ENCODE measurements around the gene LRPAP1.

The LRPAP1 gene

DNA sequence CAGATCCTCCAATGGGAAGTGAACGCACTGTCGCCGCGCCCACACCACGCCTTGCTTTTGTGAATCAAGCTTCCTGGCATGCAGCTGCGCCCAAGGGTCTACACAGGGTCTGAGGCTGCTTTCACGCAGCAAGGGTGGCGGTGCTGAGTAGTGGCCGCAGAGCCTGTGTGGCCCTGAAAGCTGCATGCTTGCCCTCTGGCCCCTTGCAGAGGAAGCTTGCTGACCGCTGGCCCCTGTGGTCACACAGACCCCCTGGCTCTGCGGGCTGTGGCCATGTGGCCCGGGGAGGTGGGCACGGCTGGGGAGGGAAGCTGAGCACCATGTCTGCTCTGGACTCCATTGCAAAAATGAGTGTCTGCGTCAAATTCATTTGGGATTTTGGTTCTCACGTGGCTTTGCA is 60.3 kb downstream of the LRPAP1 start (continued):
- no peak for TF ChIP-seq PPARA (CRISPR knock-in tag; IDR thresholded peaks at IDR 0.05; ENCODE audit: borderline replicate concordance)
- TF ChIP-seq ZFP3 (CRISPR knock-in tag; IDR thresholded peaks at IDR 0.05) = no peak
- no peak for TF ChIP-seq CSDC2 (CRISPR knock-in tag; IDR thresholded peaks at IDR 0.05)
- TF ChIP-seq OSR1 (CRISPR knock-in tag; IDR thresholded peaks at IDR 0.05) = no peak
- TF ChIP-seq TOX (CRISPR knock-in tag; IDR thresholded peaks at IDR 0.05; ENCODE audit: borderline replicate concordance) = no peak

DNA sequence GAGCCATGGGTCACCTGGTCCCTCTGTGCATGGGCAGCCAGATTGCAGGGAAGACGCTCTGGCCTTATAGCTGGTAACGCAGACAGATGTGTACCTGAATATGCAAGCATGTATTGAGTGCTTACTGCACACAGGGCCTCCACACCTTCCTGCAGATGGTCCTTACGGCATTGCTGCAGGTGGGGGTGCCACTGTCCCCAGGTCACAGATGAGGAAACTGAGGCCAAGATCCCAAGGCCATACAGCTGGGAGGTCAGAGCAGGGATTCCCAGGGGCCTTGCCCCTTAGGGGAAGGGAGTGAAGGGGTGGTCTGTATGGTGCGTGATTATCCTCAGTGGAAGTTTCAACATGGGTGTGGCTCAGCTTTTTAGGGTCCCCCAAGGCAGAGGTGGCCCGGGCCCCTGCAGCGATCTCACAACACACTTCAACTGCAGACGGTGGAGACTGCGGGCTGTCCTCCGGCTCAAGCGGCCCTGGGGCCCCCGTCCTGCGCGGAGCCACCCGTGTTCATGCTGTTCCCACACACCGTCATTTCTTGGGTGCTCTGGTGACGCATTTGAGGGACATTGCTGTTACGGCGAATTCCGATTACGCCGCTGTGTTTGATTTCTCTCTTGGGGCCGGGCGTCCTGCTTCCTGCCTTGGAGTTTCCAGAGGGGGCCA is 61.0 kb downstream of the LRPAP1 start:
- no peak for ATAC-seq
- TF ChIP-seq ESRRG (CRISPR knock-in tag; IDR thresholded peaks at IDR 0.05) (no peak), CSDC2 (CRISPR knock-in tag; IDR thresholded peaks at IDR 0.05) (no peak), ISL1 (CRISPR knock-in tag; IDR thresholded peaks at IDR 0.05) (no peak), TOX (CRISPR knock-in tag; IDR thresholded peaks at IDR 0.05; ENCODE audit: borderline replicate concordance) (no peak), ZFP3 (CRISPR knock-in tag; IDR thresholded peaks at IDR 0.05) (no peak), TCF4 (CRISPR knock-in tag; IDR thresholded peaks at IDR 0.05; ENCODE audit: borderline replicate concordance) (no peak), RARB (CRISPR knock-in tag; IDR thresholded peaks at IDR 0.05) (no peak), GLIS3 (CRISPR knock-in tag; IDR thresholded peaks at IDR 0.05) (no peak), BACH2 (CRISPR knock-in tag; IDR thresholded peaks at IDR 0.05; ENCODE audit: borderline replicate concordance) (no peak), ZNF70 (CRISPR knock-in tag; IDR thresholded peaks at IDR 0.05) (no peak), OSR1 (CRISPR knock-in tag; IDR thresholded peaks at IDR 0.05) (no peak), SNAI2 (CRISPR knock-in tag; IDR thresholded peaks at IDR 0.05) (no peak), ARNTL (CRISPR knock-in tag; IDR thresholded peaks at IDR 0.05; ENCODE audit: borderline replicate concordance, low read depth) (no peak), ZNF8 (CRISPR knock-in tag; IDR thresholded peaks at IDR 0.05) (no peak), ZFP30 (CRISPR knock-in tag; IDR thresholded peaks at IDR 0.05) (no peak), ZC3H10 (CRISPR knock-in tag; IDR thresholded peaks at IDR 0.05) (no peak), ZNF565 (CRISPR knock-in tag; conservative IDR thresholded peaks at IDR 0.05; ENCODE audit: low read depth) (no peak)
- TF ChIP-seq, protein P1, sequence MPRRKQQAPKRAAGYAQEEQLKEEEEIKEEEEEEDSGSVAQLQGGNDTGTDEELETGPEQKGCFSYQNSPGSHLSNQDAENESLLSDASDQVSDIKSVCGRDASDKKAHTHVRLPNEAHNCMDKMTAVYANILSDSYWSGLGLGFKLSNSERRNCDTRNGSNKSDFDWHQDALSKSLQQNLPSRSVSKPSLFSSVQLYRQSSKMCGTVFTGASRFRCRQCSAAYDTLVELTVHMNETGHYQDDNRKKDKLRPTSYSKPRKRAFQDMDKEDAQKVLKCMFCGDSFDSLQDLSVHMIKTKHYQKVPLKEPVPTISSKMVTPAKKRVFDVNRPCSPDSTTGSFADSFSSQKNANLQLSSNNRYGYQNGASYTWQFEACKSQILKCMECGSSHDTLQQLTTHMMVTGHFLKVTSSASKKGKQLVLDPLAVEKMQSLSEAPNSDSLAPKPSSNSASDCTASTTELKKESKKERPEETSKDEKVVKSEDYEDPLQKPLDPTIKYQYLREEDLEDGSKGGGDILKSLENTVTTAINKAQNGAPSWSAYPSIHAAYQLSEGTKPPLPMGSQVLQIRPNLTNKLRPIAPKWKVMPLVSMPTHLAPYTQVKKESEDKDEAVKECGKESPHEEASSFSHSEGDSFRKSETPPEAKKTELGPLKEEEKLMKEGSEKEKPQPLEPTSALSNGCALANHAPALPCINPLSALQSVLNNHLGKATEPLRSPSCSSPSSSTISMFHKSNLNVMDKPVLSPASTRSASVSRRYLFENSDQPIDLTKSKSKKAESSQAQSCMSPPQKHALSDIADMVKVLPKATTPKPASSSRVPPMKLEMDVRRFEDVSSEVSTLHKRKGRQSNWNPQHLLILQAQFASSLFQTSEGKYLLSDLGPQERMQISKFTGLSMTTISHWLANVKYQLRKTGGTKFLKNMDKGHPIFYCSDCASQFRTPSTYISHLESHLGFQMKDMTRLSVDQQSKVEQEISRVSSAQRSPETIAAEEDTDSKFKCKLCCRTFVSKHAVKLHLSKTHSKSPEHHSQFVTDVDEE (CRISPR knock-in tag; IDR thresholded peaks at IDR 0.05) = no peak
- TF ChIP-seq, protein P2, sequence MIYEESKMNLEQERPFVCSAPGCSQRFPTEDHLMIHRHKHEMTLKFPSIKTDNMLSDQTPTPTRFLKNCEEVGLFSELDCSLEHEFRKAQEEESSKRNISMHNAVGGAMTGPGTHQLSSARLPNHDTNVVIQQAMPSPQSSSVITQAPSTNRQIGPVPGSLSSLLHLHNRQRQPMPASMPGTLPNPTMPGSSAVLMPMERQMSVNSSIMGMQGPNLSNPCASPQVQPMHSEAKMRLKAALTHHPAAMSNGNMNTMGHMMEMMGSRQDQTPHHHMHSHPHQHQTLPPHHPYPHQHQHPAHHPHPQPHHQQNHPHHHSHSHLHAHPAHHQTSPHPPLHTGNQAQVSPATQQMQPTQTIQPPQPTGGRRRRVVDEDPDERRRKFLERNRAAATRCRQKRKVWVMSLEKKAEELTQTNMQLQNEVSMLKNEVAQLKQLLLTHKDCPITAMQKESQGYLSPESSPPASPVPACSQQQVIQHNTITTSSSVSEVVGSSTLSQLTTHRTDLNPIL (CRISPR knock-in tag; IDR thresholded peaks at IDR 0.05; ENCODE audit: low read depth) = no peak
- TF ChIP-seq, protein P3, sequence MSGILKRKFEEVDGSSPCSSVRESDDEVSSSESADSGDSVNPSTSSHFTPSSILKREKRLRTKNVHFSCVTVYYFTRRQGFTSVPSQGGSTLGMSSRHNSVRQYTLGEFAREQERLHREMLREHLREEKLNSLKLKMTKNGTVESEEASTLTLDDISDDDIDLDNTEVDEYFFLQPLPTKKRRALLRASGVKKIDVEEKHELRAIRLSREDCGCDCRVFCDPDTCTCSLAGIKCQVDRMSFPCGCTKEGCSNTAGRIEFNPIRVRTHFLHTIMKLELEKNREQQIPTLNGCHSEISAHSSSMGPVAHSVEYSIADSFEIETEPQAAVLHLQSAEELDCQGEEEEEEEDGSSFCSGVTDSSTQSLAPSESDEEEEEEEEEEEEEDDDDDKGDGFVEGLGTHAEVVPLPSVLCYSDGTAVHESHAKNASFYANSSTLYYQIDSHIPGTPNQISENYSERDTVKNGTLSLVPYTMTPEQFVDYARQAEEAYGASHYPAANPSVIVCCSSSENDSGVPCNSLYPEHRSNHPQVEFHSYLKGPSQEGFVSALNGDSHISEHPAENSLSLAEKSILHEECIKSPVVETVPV (CRISPR knock-in tag; IDR thresholded peaks at IDR 0.05) = no peak

DNA sequence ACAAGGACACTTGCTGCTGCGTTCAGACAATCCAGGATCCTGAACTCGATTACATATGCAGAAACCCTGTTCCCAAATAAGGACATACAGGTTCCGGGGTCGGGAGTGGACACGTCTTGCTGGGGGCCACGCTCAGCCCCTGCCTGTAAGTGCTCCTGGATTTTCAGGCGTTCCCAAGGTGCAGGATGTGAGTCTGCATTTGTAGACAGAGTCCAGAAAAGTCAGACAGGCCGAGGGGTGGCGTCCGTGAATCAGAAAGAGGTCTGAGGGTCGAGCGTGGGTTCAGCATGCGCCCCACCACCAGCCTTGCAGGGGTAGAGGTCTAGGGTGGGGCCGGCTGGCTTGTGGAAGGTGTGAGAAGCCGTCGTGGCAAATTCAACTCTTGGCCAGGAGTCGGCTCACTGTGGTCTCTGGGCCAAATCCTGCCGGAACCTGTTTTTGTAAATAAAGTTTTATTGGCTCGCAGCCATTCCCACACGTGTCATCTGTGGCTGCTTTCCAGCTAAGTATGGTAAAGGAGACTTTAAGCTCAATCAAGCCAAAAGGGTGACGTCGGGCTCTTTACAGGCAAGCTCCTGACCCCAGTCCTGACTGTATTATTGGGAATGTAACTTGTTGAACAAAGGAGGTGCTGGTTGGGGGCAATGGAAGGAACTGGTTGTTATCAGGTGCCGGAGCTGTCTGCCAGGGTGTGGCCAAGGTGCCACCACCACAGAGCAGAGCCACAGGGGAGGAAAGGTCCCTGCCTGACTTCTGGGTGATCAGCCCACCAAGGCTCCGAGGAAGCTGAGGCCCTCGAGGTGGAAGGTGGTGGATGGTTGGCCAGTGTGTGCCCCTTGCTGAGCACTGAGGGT is 61.8 kb downstream of the LRPAP1 start:
- no peak for TF ChIP-seq ZFP3 (CRISPR knock-in tag; IDR thresholded peaks at IDR 0.05)
- TF ChIP-seq ZNF8 (CRISPR knock-in tag; IDR thresholded peaks at IDR 0.05) = no peak
- TF ChIP-seq, protein P3 (CRISPR knock-in tag; IDR thresholded peaks at IDR 0.05) = no peak

More for the DNA sequence above, 61.8 kb downstream of the LRPAP1 start:
- no peak for ATAC-seq
